GM23248 (cell line): ENCODE results near the gene RAB8A. TPM values are rescaled to one million over a fixed set of nuclear protein-coding genes. Genes with fewer than 3 reads are reported as not detected.

Experiments
- DNase-seq: peaks from one replicate; pipeline ENCODE4 v3.0.0-alpha.2; 2015
- H2AFZ ChIP-seq: fragments of 200-600 bp; sonication (generic); 2 replicates; pipeline ENCODE4 v1.6.1; 2016; ENCODE audit warnings: antibody characterized with exemption
- H3F3A ChIP-seq: fragments of 200-600 bp; sonication (generic); 2 replicates; pipeline ENCODE4 v1.6.1; 2016; ENCODE audit warnings: mild to moderate bottlenecking, antibody characterized with exemption, mixed run types; ENCODE audit not compliant: insufficient read depth
- H3K27ac ChIP-seq: fragments of 200-600 bp; sonication (generic); 2 replicates; pipeline ENCODE4 v1.5.1; 2016; ENCODE audit warnings: mild to moderate bottlenecking
- H3K27me3 ChIP-seq: fragments of 200-600 bp; sonication (generic); replicated peaks from 2 replicates; pipeline ENCODE4 v1.6.1; 2016; ENCODE audit warnings: mild to moderate bottlenecking; ENCODE audit not compliant: insufficient read depth
- H3K36me3 ChIP-seq: fragments of 200-600 bp; sonication (generic); 2 replicates; pipeline ENCODE4 v1.6.1; 2016; ENCODE audit warnings: low read depth, mild to moderate bottlenecking
- H3K4me1 ChIP-seq: fragments of 200-600 bp; sonication (generic); 2 replicates; pipeline ENCODE4 v1.6.1; 2016; ENCODE audit warnings: mild to moderate bottlenecking; ENCODE audit not compliant: insufficient read depth
- H3K4me2 ChIP-seq: fragments of 200-600 bp; sonication (generic); one replicate; pipeline ENCODE4 v1.6.1; 2016; ENCODE audit warnings: mild to moderate bottlenecking; ENCODE audit not compliant: unreplicated experiment
- H3K4me3 ChIP-seq: fragments of 200-600 bp; sonication (generic); 2 replicates; pipeline ENCODE4 v1.5.1; 2016; ENCODE audit warnings: mild to moderate bottlenecking
- H3K79me2 ChIP-seq: fragments of 200-600 bp; sonication (generic); 2 replicates; pipeline ENCODE4 v1.6.1; 2016; ENCODE audit warnings: mild to moderate bottlenecking; ENCODE audit not compliant: insufficient read depth
- H3K9ac ChIP-seq: fragments of 200-600 bp; sonication (generic); 2 replicates; pipeline ENCODE4 v1.6.1; 2016; ENCODE audit warnings: mild to moderate bottlenecking
- H3K9me2 ChIP-seq: fragments of 200-600 bp; sonication (generic); 2 replicates; pipeline ENCODE4 v1.6.1; 2016; ENCODE audit warnings: mixed run types, mild to moderate bottlenecking, moderate library complexity; ENCODE audit not compliant: insufficient read depth
- H3K9me3 ChIP-seq: fragments of 200-600 bp; sonication (generic); one replicate; pipeline ENCODE4 v1.6.1; 2017; ENCODE audit warnings: low read depth
- H4K20me1 ChIP-seq: fragments of 200-600 bp; sonication (generic); 2 replicates; pipeline ENCODE4 v1.6.0; 2016; ENCODE audit not compliant: insufficient read depth
- EZH2 ChIP-seq: fragments of 200-600 bp; sonication (generic); IDR thresholded peaks from 2 replicates; pipeline ENCODE4 v1.6.1; 2018; ENCODE audit warnings: antibody characterized with exemption, mild to moderate bottlenecking; ENCODE audit not compliant: insufficient read depth, poor library complexity, severe bottlenecking
- EZH2phosphoT487 ChIP-seq: fragments of 200-600 bp; sonication (generic); IDR thresholded peaks from 2 replicates; pipeline ENCODE4 v1.6.1; 2018; ENCODE audit warnings: antibody characterized with exemption, moderate library complexity, mild to moderate bottlenecking, low read depth; ENCODE audit not compliant: insufficient read depth
- WGBS, 2 experiments: methylation state at CpG; one replicate each; pipeline ENCODE4 v1.1.6; 2015 to 2017; ENCODE audit warnings: low lambda C conversion rate in 2 of 2, low coverage in 1 of 2; ENCODE audit errors: missing lambda C conversion rate in 2 of 2; 5-methylcytosine and 5-hydroxymethylcytosine counted together
- in situ Hi-C: fragments of 300-500 bp; cut with MboI; formaldehyde crosslinking; loops from 2 replicates; pipeline ENCODE4 v1.15.0; 2020
- polyA plus RNA-seq: library from polyadenylated mRNA; unstranded; fragments of >200 nt; fragmentation: Nextera tagmentation; extraction: Ambion mirVana; gene quantifications from 2 replicates; pipeline ENCODE4 v1.2.1, GENCODE V29; 2016
- total RNA-seq: library from RNA; depleted of rRNA; stranded (reverse); fragments of >200 nt; shearing (Covaris generic); gene quantifications from 2 replicates; pipeline ENCODE4 v1.2.3, GENCODE V29; 2014; rRNA removed

RAB8A gene
- 29.5 and 42.6 TPM in 2 replicates for total RNA-seq
- 106 and 112 TPM in 2 replicates for polyA plus RNA-seq

- peak within 1 kb of the TSS; percentile 91 for H2AFZ ChIP-seq
- H3F3A ChIP-seq = peaks cover 12% of the 10 kb centered on the region; the same call in 1 of the 2 replicates
- TF ChIP-seq EZH2phosphoT487 = no peak
- no peak for TF ChIP-seq EZH2
- peaks cover 8% of the 10 kb centered on the region; the same call in 1 of the 2 replicates for H3K4me1 ChIP-seq
- peak within 1 kb of the TSS; percentile 96 for H3K4me3 ChIP-seq
- H3K9ac ChIP-seq = peak within 1 kb of the TSS; percentile 87
- H3K9me2 ChIP-seq = no peaks in the 10 kb centered on the region
- H3K27me3 ChIP-seq = no peaks in the 10 kb centered on the region
- 1 to 2% methylated on average over 60 to 80 of the region's 81 CpGs for WGBS, 2 experiments
- H3K79me2 ChIP-seq = peaks cover 46% of the 10 kb centered on the region
- H3K4me2 ChIP-seq = peak within 1 kb of the TSS; percentile 87
- H3K9me3 ChIP-seq = no peaks in the 10 kb centered on the region
- in situ Hi-C loops = no loop called here
- H4K20me1 ChIP-seq = no peaks in the 10 kb centered on the region
- no peaks in the 10 kb centered on the region for H3K36me3 ChIP-seq
- DNase-seq = peak; percentile 100
- peak within 1 kb of the TSS; percentile 58 for H3K27ac ChIP-seq
These were observed at the start of gene RAB8A for GRCh38 chr19:16111160-16111908. Gene RAB8A (plus strand): TSS chr19:16111889. CDS start chr19:16111902, 13 bp downstream.

GRCh38 chr19:16061943-16062342, 49.7 kb upstream of the RAB8A start:
- TF ChIP-seq EZH2phosphoT487 (no peak), EZH2 (no peak)
- H4K20me1 ChIP-seq = no peaks in the 10 kb centered on the region
- no peak overlapping the region for H2AFZ ChIP-seq
- H3K79me2 ChIP-seq = peaks cover under 1% of the 10 kb centered on the region; the same call in 1 of the 2 replicates
- no peaks in the 10 kb centered on the region for H3K9me2 ChIP-seq
- in situ Hi-C loops = no loop called here
- no peaks in the 10 kb centered on the region for H3K27me3 ChIP-seq
- peaks cover 34% of the 10 kb centered on the region for H3K4me1 ChIP-seq
- H3K4me2 ChIP-seq = no peak overlapping the region
- H3F3A ChIP-seq = peaks cover 39% of the 10 kb centered on the region
- no peaks in the 10 kb centered on the region for H3K9me3 ChIP-seq
- H3K4me3 ChIP-seq = no peak overlapping the region
- H3K36me3 ChIP-seq = no peaks in the 10 kb centered on the region
- no peak for DNase-seq
- H3K27ac ChIP-seq = no peak overlapping the region
- 74 to 83% methylated on average over 4 of the region's 4 CpGs for WGBS, 2 experiments
- H3K9ac ChIP-seq = no peak overlapping the region

GRCh38 chr19:16062789-16063188, 48.9 kb upstream of the RAB8A start:
- no peak overlapping the region for H3K4me3 ChIP-seq
- TF ChIP-seq EZH2 (no peak), EZH2phosphoT487 (no peak)
- H3K4me1 ChIP-seq = peaks cover 36% of the 10 kb centered on the region
- H3K9me2 ChIP-seq = no peaks in the 10 kb centered on the region
- H3K4me2 ChIP-seq = no peak overlapping the region
- peaks cover 9% of the 10 kb centered on the region for H3K79me2 ChIP-seq
- no peak for DNase-seq
- no peaks in the 10 kb centered on the region for H4K20me1 ChIP-seq
- in situ Hi-C loops = no loop called here
- no peaks in the 10 kb centered on the region for H3K9me3 ChIP-seq
- no peaks in the 10 kb centered on the region for H3K27me3 ChIP-seq
- no peak overlapping the region for H3K27ac ChIP-seq
- no peak overlapping the region for H3K9ac ChIP-seq
- 68 to 71% methylated on average over 2 of the region's 2 CpGs for WGBS, 2 experiments
- no peaks in the 10 kb centered on the region for H3K36me3 ChIP-seq
- H2AFZ ChIP-seq = no peak overlapping the region
- H3F3A ChIP-seq = peaks cover 41% of the 10 kb centered on the region

GRCh38 chr19:16064209-16064889, 47.3 kb upstream of the RAB8A start:
- DNase-seq = no peak
- no peak overlapping the region for H2AFZ ChIP-seq
- no peak overlapping the region for H3K4me3 ChIP-seq
- in situ Hi-C loops = no loop called here
- no peak overlapping the region for H3K9ac ChIP-seq
- TF ChIP-seq EZH2phosphoT487 = no peak
- no peak for TF ChIP-seq EZH2
- peak overlapping the region; percentile 53 for H3K27ac ChIP-seq
- no peaks in the 10 kb centered on the region for H3K36me3 ChIP-seq
- H3K27me3 ChIP-seq = no peaks in the 10 kb centered on the region
- H3F3A ChIP-seq = peaks cover 46% of the 10 kb centered on the region
- no peaks in the 10 kb centered on the region for H3K9me3 ChIP-seq
- no peaks in the 10 kb centered on the region for H3K9me2 ChIP-seq
- H3K4me1 ChIP-seq = peaks cover 39% of the 10 kb centered on the region
- H4K20me1 ChIP-seq = no peaks in the 10 kb centered on the region
- 77 to 79% methylated on average over 16 of the region's 16 CpGs for WGBS, 2 experiments
- H3K4me2 ChIP-seq = no peak overlapping the region
- H3K79me2 ChIP-seq = peaks cover 25% of the 10 kb centered on the region
